ENCODE results near the gene C10orf53.

GRCh38 chr10:49713266-49713665, 33.8 kb downstream of the C10orf53 start:
- TF ChIP-seq CTCF (conservative IDR thresholded peaks at IDR 0.05; ENCODE audit: low read length): no peak
- no peak for TF ChIP-seq EZH2phosphoT487 (IDR thresholded peaks at IDR 0.05; ENCODE audit: borderline replicate concordance)
